GM12878 (cell line): ENCODE results near the gene AMBRA1. TPM values are rescaled to one million over a fixed set of nuclear protein-coding genes. Genes with fewer than 3 reads are reported as not detected.

ENCODE experiments used
- BCLAF1 ChIP-seq: fragments of 450-650 bp; IDR thresholded peaks from 2 replicates; pipeline ENCODE4 v1.6.1; 2017; ENCODE audit warnings: antibody characterized with exemption, mild to moderate bottlenecking, moderate library complexity
- CBX5 ChIP-seq: sonication (generic); IDR thresholded peaks from 2 replicates; pipeline ENCODE4 v1.6.1; 2016; ENCODE audit warnings: low read depth, moderate library complexity, mild to moderate bottlenecking, inconsistent platforms
- CREB1 ChIP-seq: IDR thresholded peaks from 2 replicates; pipeline ENCODE4 v1.6.1; 2012; ENCODE audit warnings: low read depth, mild to moderate bottlenecking, inconsistent platforms
- CUX1 ChIP-seq: IDR thresholded peaks from 2 replicates; pipeline ENCODE4 v1.6.1; 2012; ENCODE audit warnings: improper control_type of control experiment, low read depth, low read length; ENCODE audit not compliant: insufficient replicate concordance
- EED ChIP-seq: sonication (generic); IDR thresholded peaks from 2 replicates; pipeline ENCODE4 v1.6.1; 2016; ENCODE audit warnings: antibody characterized with exemption, low read depth
- EP300 ChIP-seq, 2 experiments: fragments of 150-350 bp in 1 of 2; IDR thresholded peaks; 2 replicates each; pipeline ENCODE4 v1.6.1; 2011 to 2012; ENCODE audit warnings: low read depth in 2 of 2, low read length in 2 of 2, borderline replicate concordance in 1 of 2, improper control_type of control experiment in 1 of 2, inconsistent platforms in 1 of 2; ENCODE audit not compliant: control insufficient read depth in 1 of 2
- GATAD2B ChIP-seq: fragments of 450-650 bp; conservative IDR thresholded peaks from 2 replicates; pipeline ENCODE4 v1.6.1; 2017; ENCODE audit warnings: low read depth, mild to moderate bottlenecking, moderate library complexity
- IKZF2 ChIP-seq, 2 experiments: fragments of 450-650 bp; IDR thresholded peaks; 2 replicates each; pipeline ENCODE4 v1.6.1; 2017; ENCODE audit warnings: mild to moderate bottlenecking in 2 of 2, moderate library complexity in 2 of 2
- LARP7 ChIP-seq: fragments of 450-650 bp; IDR thresholded peaks from 2 replicates; pipeline ENCODE4 v1.6.1; 2017; ENCODE audit warnings: mild to moderate bottlenecking
- NRF1 ChIP-seq: conservative IDR thresholded peaks from 2 replicates; pipeline ENCODE4 v1.6.1; 2011; ENCODE audit warnings: mild to moderate bottlenecking, low read depth, low read length, improper control_type of control experiment
- POLR2A ChIP-seq: IDR thresholded peaks from 2 replicates; pipeline ENCODE4 v1.6.1; 2011; ENCODE audit warnings: low read depth, mild to moderate bottlenecking, low read length
- POLR2AphosphoS5 ChIP-seq: IDR thresholded peaks from 2 replicates; pipeline ENCODE4 v1.6.1; 2011; ENCODE audit warnings: mild to moderate bottlenecking, low read length, inconsistent platforms
- SMARCA5 ChIP-seq: fragments of 450-650 bp; IDR thresholded peaks from 2 replicates; pipeline ENCODE4 v1.6.1; 2017; ENCODE audit warnings: mild to moderate bottlenecking
- YY1 ChIP-seq: IDR thresholded peaks from 2 replicates; pipeline ENCODE4 v1.6.1; 2011; ENCODE audit warnings: low read depth, mild to moderate bottlenecking, low read length
- ZNF622 ChIP-seq: fragments of 450-650 bp; IDR thresholded peaks from 2 replicates; pipeline ENCODE4 v1.6.1; 2017; ENCODE audit warnings: mild to moderate bottlenecking, inconsistent platforms
- ZNF687 ChIP-seq: fragments of 450-650 bp; IDR thresholded peaks from 2 replicates; pipeline ENCODE4 v1.6.1; 2017; ENCODE audit warnings: mild to moderate bottlenecking, moderate library complexity
- polyA plus RNA-seq, 11 experiments: library from polyadenylated mRNA; depleted of rRNA in 4 of 11; unstranded in 6 of 11; stranded (reverse) in 5 of 11; fragments of >200 nt; fragmentation: Nextera tagmentation in 4 of 11; fragmentation: Illumina TruSeq in 1 of 11; extraction: Ambion mirVana in 4 of 11; extraction: Trizol in 1 of 11; gene quantifications; 1 replicate in 1 of 11; 2 replicates in 10 of 11; pipeline versions ENCODE4 v1.2.1 to v1.2.3, GENCODE V29; 2011 to 2016; ENCODE audit warnings: inconsistent platforms in 2 of 11, missing spikeins in 2 of 11, low read depth in 1 of 11
- total RNA-seq, 4 experiments: library from RNA; depleted of rRNA in 3 of 4; stranded (reverse); fragments of >200 nt in 3 of 4; fragmentation: Illumina TruSeq in 1 of 4; extraction: Trizol in 1 of 4; gene quantifications; 2 replicates each; pipeline versions ENCODE4 v1.2.1 to v1.2.3, GENCODE V29; 2013 to 2021
- TF ChIP-seq, protein P1 (sequence below): fragments of 450-650 bp; IDR thresholded peaks from 2 replicates; pipeline ENCODE4 v1.6.1; 2017; ENCODE audit warnings: borderline replicate concordance

AMBRA1 gene
- total and polyA plus RNA-seq, 10 of the 15 experiments (the other 5 are each of a cell fraction or from before 2014, with no cell fraction given), result 0.57 to 34.3 (median 13.7) TPM

GRCh38 chr11:46369458-46370152 lies 224.2 kb downstream of the AMBRA1 start (continued):
- TF ChIP-seq BCLAF1 (no peak), LARP7 (no peak), EP300 (IDR thresholded peaks at IDR 0.05; ENCODE audit: borderline replicate concordance in 1 of 2, control insufficient read depth in 1 of 2, low read depth in 2 of 2, low read length in 2 of 2) (no peak), POLR2AphosphoS5 (0 out of 2 replicates have a peak, but pooled peaks have one; percentile 14), EED (0 out of 2 replicates have a peak, but pooled peaks have one; percentile 22), NRF1 (no peak), YY1 (peak; percentile 68; the same call in 1 of the 2 replicates), ZNF687 (no peak), SMARCA5 (peak; percentile 40; the same call in 1 of the 2 replicates), POLR2A (no peak), IKZF2 (IDR thresholded peaks at IDR 0.05) (no peak), CUX1 (no peak), CBX5 (no peak), CREB1 (no peak), GATAD2B (no peak), ZNF622 (no peak)
- TF ChIP-seq, protein P1, sequence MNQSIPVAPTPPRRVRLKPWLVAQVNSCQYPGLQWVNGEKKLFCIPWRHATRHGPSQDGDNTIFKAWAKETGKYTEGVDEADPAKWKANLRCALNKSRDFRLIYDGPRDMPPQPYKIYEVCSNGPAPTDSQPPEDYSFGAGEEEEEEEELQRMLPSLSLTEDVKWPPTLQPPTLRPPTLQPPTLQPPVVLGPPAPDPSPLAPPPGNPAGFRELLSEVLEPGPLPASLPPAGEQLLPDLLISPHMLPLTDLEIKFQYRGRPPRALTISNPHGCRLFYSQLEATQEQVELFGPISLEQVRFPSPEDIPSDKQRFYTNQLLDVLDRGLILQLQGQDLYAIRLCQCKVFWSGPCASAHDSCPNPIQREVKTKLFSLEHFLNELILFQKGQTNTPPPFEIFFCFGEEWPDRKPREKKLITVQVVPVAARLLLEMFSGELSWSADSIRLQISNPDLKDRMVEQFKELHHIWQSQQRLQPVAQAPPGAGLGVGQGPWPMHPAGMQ, result no peak
